Fibroblast of lung (primary cell): ENCODE data around the gene NT5DC3.

Experiments used
- CTCF ChIP-seq, 2 donors: IDR thresholded peaks in 1 of 2; conservative IDR thresholded peaks in 1 of 2; 1 replicate in 1 of 2; 2 replicates in 1 of 2; pipeline ENCODE4 v1.5.1; 2011 to 2012; ENCODE audit warnings: low read length in 2 of 2, control low read depth in 1 of 2, inconsistent platforms in 1 of 2, low read depth in 1 of 2, mild to moderate bottlenecking in 1 of 2
- EZH2 ChIP-seq: IDR thresholded peaks from 2 replicates; pipeline ENCODE4 v1.5.1; 2012; ENCODE audit warnings: low read length, control low read depth, mild to moderate bottlenecking; ENCODE audit errors: missing control alignments

- TF ChIP-seq CTCF (conservative IDR thresholded peaks at IDR 0.05 in 1 of 2, IDR thresholded peaks at IDR 0.05 in 1 of 2; ENCODE audit: low read depth in 1 of 2, low read length in 2 of 2): no peak
- no peak for TF ChIP-seq EZH2
Measured at GRCh38 chr12:103882861-103883596, 42.0 kb upstream of the NT5DC3 start.
